Measurements from ENCODE around the gene RELA. TPM values are rescaled to one million over a fixed set of nuclear protein-coding genes. Genes with fewer than 3 reads are reported as not detected.

RELA gene
- total and polyA plus RNA-seq, 2 of the 13 experiments (the other 11 are each of a cell fraction or from before 2014, with no cell fraction given) = 21.4 to 40.5 TPM

GRCh38 chr11:65650547-65651338, 12.0 kb downstream of the RELA start (continued):
- TF ChIP-seq ZNF407 (CRISPR knock-in tag; IDR thresholded peaks at IDR 0.05; ENCODE audit: not compliant biosample characterization) (no peak), ZNF329 (CRISPR knock-in tag; IDR thresholded peaks at IDR 0.05; ENCODE audit: low read depth) (no peak), HIVEP1 (CRISPR knock-in tag; IDR thresholded peaks at IDR 0.05) (no peak), BCLAF1 (IDR thresholded peaks at IDR 0.05) (no peak)
- TF ChIP-seq, protein P1, sequence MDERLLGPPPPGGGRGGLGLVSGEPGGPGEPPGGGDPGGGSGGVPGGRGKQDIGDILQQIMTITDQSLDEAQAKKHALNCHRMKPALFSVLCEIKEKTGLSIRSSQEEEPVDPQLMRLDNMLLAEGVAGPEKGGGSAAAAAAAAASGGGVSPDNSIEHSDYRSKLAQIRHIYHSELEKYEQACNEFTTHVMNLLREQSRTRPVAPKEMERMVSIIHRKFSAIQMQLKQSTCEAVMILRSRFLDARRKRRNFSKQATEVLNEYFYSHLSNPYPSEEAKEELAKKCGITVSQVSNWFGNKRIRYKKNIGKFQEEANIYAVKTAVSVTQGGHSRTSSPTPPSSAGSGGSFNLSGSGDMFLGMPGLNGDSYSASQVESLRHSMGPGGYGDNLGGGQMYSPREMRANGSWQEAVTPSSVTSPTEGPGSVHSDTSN (CRISPR knock-in tag; IDR thresholded peaks at IDR 0.05) = no peak

Data from HepG2 (cell line).